ENCODE data around the gene NUP42. TPM values are rescaled to one million over a fixed set of nuclear protein-coding genes. Genes with fewer than 3 reads are reported as not detected.

The NUP42 gene
- total RNA-seq, 1 experiment from 2014 or later, result 36.5 TPM

DNA sequence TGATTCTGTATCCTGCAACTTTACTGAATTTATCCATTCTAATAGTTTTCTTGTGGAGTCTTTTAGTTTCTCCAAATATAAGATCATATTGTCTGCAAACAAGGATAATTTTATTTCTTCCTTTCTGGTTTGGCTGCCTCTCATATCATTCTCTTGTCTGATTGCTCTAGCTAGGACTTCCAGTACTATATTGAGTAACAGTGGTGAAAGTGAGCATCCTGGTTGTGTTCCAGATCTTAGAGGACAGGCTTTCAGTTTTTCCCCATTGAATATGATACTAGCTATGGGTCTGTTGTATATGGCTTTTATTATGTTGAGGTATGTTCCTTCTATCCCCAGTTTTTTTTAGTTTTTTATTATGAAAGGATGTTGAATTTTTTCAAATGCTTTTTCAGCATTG, 48.1 kb upstream of the NUP42 start:
- Histone ChIP-seq H4K20me1 (ENCODE audit: control insufficient read depth, insufficient read depth, insufficient read length) (no peaks in the 10 kb centered on the region), H2BK5ac (ENCODE audit: insufficient read length, low read length) (no peak overlapping the region), H3K27ac (ENCODE audit: insufficient read length, low read depth, low read length) (no peak overlapping the region), H3T11ph (ENCODE audit: low read length) (no peak overlapping the region), H2AK5ac (ENCODE audit: insufficient read length, low read length) (no peak overlapping the region), H2BK120ac (ENCODE audit: low read depth, low read length, poor library complexity, severe bottlenecking) (no peak overlapping the region), H3K23ac (ENCODE audit: insufficient read length, low read depth, low read length) (no peak overlapping the region), H2BK15ac (ENCODE audit: low read depth, low read length) (no peak overlapping the region), H4K91ac (ENCODE audit: insufficient read length, low read depth, low read length) (no peak overlapping the region), H2BK12ac (ENCODE audit: insufficient read length, low read depth, low read length) (no peak overlapping the region), H3K79me1 (ENCODE audit: insufficient read depth, low read depth, low read length, poor library complexity, severe bottlenecking) (no peaks in the 10 kb centered on the region), H3K23me2 (ENCODE audit: insufficient read length, low read depth, low read length, poor library complexity, severe bottlenecking) (no peaks in the 10 kb centered on the region), H3K18ac (ENCODE audit: insufficient read length, low read depth, low read length) (no peak overlapping the region), H3K9ac (ENCODE audit: extremely low read depth, insufficient read length, low read length) (no peak overlapping the region), H3K4me2 (ENCODE audit: insufficient read depth, insufficient read length, low read length) (no peak overlapping the region), H3K27me3 (ENCODE audit: insufficient read depth, low read length) (no peaks in the 10 kb centered on the region), H4K8ac (replicated peaks; ENCODE audit: insufficient read length, low read depth, low read length) (no peak overlapping the region), H3K9me3 (ENCODE audit: control insufficient read depth, low read depth, low read length) (no peaks in the 10 kb centered on the region), H3K4me1 (ENCODE audit: insufficient read depth, low read length) (no peaks in the 10 kb centered on the region), H3K14ac (ENCODE audit: insufficient read depth, low read length) (no peak overlapping the region), H3K4ac (ENCODE audit: low read depth, low read length) (no peak overlapping the region), H3K79me2 (ENCODE audit: insufficient read depth, low read length) (no peaks in the 10 kb centered on the region), H3K56ac (ENCODE audit: insufficient read length, low read depth, low read length) (no peak overlapping the region), H2BK20ac (ENCODE audit: low read depth, low read length, poor library complexity, severe bottlenecking) (no peak overlapping the region), H4K5ac (ENCODE audit: insufficient read length, low read depth, low read length) (no peak overlapping the region), H2AFZ (ENCODE audit: low read length) (no peak overlapping the region)
- TF ChIP-seq, protein P1, sequence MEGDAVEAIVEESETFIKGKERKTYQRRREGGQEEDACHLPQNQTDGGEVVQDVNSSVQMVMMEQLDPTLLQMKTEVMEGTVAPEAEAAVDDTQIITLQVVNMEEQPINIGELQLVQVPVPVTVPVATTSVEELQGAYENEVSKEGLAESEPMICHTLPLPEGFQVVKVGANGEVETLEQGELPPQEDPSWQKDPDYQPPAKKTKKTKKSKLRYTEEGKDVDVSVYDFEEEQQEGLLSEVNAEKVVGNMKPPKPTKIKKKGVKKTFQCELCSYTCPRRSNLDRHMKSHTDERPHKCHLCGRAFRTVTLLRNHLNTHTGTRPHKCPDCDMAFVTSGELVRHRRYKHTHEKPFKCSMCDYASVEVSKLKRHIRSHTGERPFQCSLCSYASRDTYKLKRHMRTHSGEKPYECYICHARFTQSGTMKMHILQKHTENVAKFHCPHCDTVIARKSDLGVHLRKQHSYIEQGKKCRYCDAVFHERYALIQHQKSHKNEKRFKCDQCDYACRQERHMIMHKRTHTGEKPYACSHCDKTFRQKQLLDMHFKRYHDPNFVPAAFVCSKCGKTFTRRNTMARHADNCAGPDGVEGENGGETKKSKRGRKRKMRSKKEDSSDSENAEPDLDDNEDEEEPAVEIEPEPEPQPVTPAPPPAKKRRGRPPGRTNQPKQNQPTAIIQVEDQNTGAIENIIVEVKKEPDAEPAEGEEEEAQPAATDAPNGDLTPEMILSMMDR (conservative IDR thresholded peaks at IDR 0.05), result no peak
- peaks cover 5 to 14% of the 10 kb centered on the region in 2 experiments for H3K4me1 Mint-ChIP-seq
- peaks cover 3 to 4% of the 10 kb centered on the region in 2 experiments; a peak in 2 of 5 replicates for H3K9me3 Mint-ChIP-seq
- H3K4me3 Mint-ChIP-seq, result no peak overlapping the region
- H3K27ac Mint-ChIP-seq, result peak overlapping the region in 1 of 3 experiments; percentile 54; a peak in 1 of 7 replicates
- H3K36me3 Mint-ChIP-seq (ENCODE audit: insufficient read depth in 1 of 3, low read depth in 3 of 3), result peaks cover 21 to 23% (median 21%) of the 10 kb centered on the region in 3 experiments
- DNase-seq, result no peak
- H3K27me3 Mint-ChIP-seq (ENCODE audit: low read depth), result no peaks in the 10 kb centered on the region
